Ishikawa (cell line): Measurements from ENCODE around the gene MIOS.

Experiments
- CEBPB ChIP-seq: IDR thresholded peaks from 2 replicates; pipeline ENCODE4 v1.6.1; 2012
- CREB1 ChIP-seq: IDR thresholded peaks from 2 replicates; pipeline ENCODE4 v1.6.1; 2012; ENCODE audit warnings: low read depth
- EGR1 ChIP-seq: IDR thresholded peaks from 2 replicates; pipeline ENCODE4 v1.6.1; 2012
- EP300 ChIP-seq: IDR thresholded peaks from 2 replicates; pipeline ENCODE4 v1.6.1; 2012; ENCODE audit warnings: borderline replicate concordance
- FOXM1 ChIP-seq: IDR thresholded peaks from 2 replicates; pipeline ENCODE4 v1.6.1; 2012; ENCODE audit warnings: low read depth, borderline replicate concordance
- NFIC ChIP-seq: IDR thresholded peaks from 2 replicates; pipeline ENCODE4 v1.6.1; 2012
- RAD21 ChIP-seq: IDR thresholded peaks from 2 replicates; pipeline ENCODE4 v1.6.1; 2012; ENCODE audit warnings: low read depth
- TAF1 ChIP-seq: IDR thresholded peaks from 2 replicates; pipeline ENCODE4 v1.6.1; 2012; ENCODE audit warnings: low read depth, mild to moderate bottlenecking
- TCF12 ChIP-seq: IDR thresholded peaks from 2 replicates; pipeline ENCODE4 v1.6.1; 2012; ENCODE audit warnings: low read depth
- TEAD4 ChIP-seq: IDR thresholded peaks from 2 replicates; pipeline ENCODE4 v1.6.1; 2012
- YY1 ChIP-seq: IDR thresholded peaks from 2 replicates; pipeline ENCODE4 v1.6.1; 2012; ENCODE audit warnings: low read depth
- ZBTB7A ChIP-seq: IDR thresholded peaks from 2 replicates; pipeline ENCODE4 v1.6.1; 2012; ENCODE audit warnings: low read depth
- TF ChIP-seq, protein P1 (sequence below): IDR thresholded peaks from 2 replicates; pipeline ENCODE4 v1.6.1; 2012
- TF ChIP-seq, protein P2 (sequence below): IDR thresholded peaks from 2 replicates; pipeline ENCODE4 v1.6.1; 2012
- TF ChIP-seq, protein P3 (sequence below): IDR thresholded peaks from 2 replicates; pipeline ENCODE4 v1.6.1; 2012; ENCODE audit warnings: low read depth, mild to moderate bottlenecking

The MIOS gene

DNA sequence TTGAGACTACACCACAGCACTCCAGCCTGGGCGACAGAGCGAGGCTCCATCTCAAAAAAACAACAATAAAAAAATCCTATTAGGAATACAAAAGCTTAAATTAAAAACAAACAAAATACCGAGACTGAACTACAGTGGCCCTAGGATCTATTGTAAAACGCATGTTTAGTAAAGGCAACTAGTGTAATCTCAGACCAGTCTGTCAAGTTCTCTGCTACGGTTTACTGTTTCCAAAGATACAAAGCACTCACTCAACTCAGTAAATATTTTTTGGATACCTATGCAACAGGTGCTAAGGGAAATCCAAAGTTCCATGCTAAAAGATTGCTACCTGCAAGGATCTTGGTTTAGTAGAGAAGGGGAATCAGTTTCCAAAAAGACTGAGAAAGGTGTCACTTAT, 3.4 kb upstream of the MIOS start:
- TF ChIP-seq TEAD4: no peak
- TF ChIP-seq RAD21: no peak
- no peak for TF ChIP-seq ZBTB7A
- TF ChIP-seq YY1: no peak
- no peak for TF ChIP-seq CREB1

DNA sequence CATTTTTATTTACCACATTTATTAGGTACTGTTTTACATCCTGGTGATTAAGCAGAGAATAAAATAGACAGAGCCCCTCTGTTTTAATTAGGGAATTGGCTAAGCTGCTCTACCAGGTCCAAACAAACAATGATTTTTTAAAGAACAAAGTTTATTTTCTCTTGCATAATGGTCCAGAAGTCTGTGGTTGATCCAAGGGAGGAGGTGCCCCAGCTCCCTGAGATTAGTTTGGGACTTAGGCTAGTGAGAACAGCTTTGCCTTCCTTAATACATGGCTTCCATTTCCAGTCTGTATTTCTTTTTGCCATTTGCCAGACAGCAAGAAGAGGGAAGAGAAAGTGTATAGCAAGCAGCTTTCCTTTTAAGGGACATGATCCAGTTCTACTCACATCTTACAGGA, 2.9 kb upstream of the MIOS start:
- no peak for TF ChIP-seq TCF12
- TF ChIP-seq CEBPB: no peak
- TF ChIP-seq NFIC: no peak
- no peak for TF ChIP-seq TEAD4
- no peak for TF ChIP-seq YY1
- no peak for TF ChIP-seq CREB1
- TF ChIP-seq, protein P1, sequence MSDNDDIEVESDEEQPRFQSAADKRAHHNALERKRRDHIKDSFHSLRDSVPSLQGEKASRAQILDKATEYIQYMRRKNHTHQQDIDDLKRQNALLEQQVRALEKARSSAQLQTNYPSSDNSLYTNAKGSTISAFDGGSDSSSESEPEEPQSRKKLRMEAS: no peak
- TF ChIP-seq ZBTB7A: no peak
- no peak for TF ChIP-seq FOXM1
- TF ChIP-seq, protein P2, sequence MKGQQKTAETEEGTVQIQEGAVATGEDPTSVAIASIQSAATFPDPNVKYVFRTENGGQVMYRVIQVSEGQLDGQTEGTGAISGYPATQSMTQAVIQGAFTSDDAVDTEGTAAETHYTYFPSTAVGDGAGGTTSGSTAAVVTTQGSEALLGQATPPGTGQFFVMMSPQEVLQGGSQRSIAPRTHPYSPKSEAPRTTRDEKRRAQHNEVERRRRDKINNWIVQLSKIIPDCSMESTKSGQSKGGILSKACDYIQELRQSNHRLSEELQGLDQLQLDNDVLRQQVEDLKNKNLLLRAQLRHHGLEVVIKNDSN: no peak
- TF ChIP-seq, protein P3, sequence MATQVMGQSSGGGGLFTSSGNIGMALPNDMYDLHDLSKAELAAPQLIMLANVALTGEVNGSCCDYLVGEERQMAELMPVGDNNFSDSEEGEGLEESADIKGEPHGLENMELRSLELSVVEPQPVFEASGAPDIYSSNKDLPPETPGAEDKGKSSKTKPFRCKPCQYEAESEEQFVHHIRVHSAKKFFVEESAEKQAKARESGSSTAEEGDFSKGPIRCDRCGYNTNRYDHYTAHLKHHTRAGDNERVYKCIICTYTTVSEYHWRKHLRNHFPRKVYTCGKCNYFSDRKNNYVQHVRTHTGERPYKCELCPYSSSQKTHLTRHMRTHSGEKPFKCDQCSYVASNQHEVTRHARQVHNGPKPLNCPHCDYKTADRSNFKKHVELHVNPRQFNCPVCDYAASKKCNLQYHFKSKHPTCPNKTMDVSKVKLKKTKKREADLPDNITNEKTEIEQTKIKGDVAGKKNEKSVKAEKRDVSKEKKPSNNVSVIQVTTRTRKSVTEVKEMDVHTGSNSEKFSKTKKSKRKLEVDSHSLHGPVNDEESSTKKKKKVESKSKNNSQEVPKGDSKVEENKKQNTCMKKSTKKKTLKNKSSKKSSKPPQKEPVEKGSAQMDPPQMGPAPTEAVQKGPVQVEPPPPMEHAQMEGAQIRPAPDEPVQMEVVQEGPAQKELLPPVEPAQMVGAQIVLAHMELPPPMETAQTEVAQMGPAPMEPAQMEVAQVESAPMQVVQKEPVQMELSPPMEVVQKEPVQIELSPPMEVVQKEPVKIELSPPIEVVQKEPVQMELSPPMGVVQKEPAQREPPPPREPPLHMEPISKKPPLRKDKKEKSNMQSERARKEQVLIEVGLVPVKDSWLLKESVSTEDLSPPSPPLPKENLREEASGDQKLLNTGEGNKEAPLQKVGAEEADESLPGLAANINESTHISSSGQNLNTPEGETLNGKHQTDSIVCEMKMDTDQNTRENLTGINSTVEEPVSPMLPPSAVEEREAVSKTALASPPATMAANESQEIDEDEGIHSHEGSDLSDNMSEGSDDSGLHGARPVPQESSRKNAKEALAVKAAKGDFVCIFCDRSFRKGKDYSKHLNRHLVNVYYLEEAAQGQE: no peak
- no peak for TF ChIP-seq TAF1
- no peak for TF ChIP-seq EP300
- no peak for TF ChIP-seq RAD21
- TF ChIP-seq EGR1: no peak

DNA sequence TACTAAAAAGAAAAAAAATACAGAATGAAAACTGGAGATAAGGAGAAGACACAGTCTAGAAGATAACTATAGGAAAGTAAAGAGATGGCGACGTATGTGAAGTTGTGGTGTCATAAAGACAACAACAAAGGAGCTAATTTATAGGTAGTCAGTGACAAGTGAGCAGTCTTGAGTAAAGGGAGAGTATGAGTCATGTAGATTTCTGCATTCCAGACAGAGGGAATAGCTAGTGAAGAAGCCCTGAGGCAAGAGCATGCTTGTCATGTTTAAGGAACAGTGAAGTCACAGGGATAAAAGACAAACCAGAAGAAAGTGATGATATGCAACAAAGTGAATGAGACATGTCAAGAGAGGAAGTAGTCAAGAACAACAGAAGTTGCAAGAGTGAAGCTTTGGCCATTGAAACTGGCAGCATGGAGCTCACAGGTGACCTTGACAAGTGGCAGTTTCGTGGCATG, 2.3 kb upstream of the MIOS start:
- TF ChIP-seq CEBPB: no peak
- no peak for TF ChIP-seq TCF12
- no peak for TF ChIP-seq EP300
- peak; percentile 68 for TF ChIP-seq TEAD4

DNA sequence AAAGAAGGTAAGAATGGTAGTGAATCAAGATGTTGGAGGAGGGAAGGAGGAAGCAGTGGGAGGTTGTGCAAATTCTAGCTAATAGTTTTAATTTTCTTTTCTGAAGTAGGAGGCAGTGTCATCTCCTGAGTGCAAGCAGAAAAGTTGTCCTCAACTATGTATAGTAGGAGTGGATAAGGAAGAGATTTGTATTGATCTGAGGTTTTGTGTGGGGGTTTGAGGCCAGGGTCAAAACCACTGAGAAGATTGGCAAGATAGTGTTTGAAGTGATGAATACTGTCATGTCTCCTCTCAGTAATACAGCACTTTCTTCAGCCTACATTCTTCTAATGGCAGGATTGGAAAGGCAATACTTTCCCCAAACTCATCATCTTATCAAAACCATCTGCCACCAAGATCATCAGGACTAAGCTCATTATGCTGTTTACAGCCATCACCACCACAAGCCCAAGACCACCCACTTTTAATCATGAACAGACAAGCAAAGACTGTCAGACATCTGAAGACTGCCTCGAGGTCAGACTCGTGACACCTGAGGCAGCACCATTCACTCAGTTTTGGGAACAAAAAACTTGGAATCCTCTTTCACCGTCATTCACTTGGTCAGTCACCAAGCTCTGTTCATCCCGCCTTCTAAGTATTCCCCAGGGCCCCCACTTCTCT, 1.5 kb upstream of the MIOS start:
- TF ChIP-seq CREB1 (no peak), TCF12 (no peak), EP300 (no peak), TAF1 (no peak), EGR1 (no peak), FOXM1 (no peak), TEAD4 (no peak), YY1 (no peak), CEBPB (no peak)
- TF ChIP-seq, protein P1: no peak
- TF ChIP-seq, protein P3: no peak

DNA sequence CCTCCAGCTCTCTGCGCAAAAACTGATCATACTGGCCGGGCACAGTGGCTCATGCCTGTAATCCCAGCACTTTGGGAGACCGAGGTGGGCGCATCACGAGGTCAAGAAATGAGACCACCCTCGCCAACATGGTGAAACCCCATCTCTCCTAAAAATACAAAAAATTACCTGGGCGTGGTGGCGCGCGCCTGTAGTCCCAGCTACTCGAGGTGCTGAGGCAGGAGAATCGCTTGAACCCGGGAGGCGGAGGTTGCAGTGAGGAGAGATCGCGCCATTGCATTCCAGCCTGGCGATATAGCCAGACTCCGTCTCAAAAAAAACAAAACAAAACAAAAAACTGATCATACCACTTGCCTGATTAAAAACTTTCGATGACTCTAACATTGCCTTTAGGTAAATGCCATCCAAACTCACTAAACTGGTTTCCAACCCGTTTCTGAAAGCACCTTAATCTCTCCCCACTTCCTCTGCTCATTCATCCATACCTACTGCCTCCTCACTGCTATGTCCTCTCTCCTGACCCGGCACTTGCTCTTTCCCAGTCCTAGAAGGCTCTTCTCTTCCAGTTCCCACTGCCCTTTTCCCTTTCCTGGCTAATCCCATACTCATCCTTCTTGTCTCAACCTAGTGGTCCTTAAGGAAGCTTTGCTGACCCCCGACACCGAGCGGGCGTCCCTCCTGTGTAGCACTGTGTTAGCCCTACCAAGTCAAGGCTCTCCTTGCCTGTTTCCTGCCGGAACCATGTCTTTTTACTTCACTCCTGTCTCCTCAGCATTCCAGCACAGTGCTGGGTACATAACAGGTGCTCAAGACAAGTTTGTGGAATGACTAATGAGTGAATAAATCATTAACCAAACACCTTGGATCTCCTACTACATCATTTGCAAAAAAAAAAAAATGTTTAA, 686 bp upstream of the MIOS start:
- TF ChIP-seq TCF12 (peak; percentile 56; the same call in 1 of the 2 replicates), TEAD4 (peak; percentile 30; the same call in 1 of the 2 replicates), CREB1 (no peak)
- TF ChIP-seq, protein P2: no peak
- TF ChIP-seq, protein P3: no peak
